GM10266 (cell line): ENCODE data around the gene HEATR5A.
"Not testable (repeated sequence)": the region's sequence is repeated elsewhere in the genome, so short reads cannot be mapped to it uniquely, and the experiment has no call there.

Source experiments
- DNase-seq: peaks from one replicate; pipeline ENCODE4 v3.0.0; 2012; ENCODE audit errors: extremely low spot score
- CTCF ChIP-seq: IDR thresholded peaks from 2 replicates; pipeline ENCODE4 v1.5.1; 2012; ENCODE audit warnings: mild to moderate bottlenecking, low read depth; ENCODE audit not compliant: control insufficient read depth, insufficient read depth; ENCODE audit errors: missing control alignments

HEATR5A gene

DNA sequence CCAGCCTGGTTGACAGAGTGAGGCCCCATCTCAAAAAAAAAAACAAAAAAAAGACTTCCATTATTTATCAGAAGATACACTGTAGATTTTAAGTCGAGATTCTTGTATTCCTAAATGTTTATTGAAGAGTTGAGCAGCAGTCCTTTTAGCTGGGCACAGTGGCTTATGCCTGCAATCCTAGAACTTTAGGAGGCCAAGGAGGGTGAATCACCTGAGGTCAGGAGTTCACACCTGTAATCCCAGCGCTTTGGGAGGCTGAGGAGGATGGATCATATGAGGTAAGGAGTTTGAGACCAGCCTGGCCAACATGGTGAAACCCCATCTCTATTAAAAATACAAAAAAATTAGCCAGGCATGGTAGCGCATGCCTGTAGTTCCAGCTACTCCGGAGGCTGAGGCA, 57.6 kb downstream of the HEATR5A start:
- DNase-seq, result no peak
- TF ChIP-seq CTCF, result no peak

DNA sequence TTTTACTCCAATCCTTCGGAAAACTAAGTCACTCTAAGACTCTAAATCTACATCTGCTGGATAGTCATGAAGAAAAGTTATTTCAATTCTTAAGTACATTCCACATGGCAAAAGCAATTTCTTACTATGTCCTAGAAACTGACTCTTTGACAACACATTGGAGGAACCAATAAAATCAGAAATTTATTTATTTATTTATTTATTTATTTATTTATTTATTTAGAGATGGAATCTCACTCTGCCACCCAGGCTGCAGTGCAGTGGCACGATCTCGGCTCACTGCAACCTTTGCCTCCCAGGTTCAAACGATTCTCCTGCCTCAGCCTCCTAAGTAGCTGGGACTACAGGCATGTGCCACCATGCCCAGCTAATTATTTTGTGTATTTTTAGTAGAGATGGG, 58.6 kb downstream of the HEATR5A start:
- not testable (repeated sequence) for DNase-seq

DNA sequence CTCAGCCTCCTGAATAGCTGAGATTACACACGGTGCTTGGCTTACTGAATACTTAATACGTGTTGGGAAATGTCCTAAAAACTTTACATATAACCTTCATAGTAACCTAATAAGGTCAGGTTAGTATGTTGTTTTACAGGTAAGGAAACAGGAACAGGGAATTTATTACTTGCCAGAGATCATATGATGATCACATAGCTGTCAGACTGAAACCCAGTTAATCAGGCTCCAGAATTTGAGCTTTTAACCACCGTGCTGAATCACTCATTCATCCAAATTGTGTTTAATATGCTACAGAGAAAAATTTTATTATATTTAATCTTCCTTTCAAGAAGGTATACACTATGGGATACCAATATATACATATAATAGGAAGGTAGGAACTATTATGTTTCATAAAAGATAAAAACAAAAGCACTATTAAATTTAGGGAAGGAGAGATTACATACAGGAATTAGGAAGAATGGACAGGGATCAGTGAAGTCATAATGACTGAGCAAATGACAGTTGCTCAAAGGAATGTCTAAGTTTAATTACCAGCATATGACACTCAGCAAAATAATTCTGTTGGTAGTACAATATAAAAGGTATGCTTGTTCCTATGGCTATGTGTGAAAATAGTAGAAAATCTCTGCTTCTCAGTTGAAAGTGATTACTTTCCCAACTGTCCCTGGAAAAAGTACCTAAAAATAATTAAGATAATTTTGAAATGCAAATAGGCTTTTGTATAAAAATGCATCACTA, 59.3 kb downstream of the HEATR5A start:
- no peak for TF ChIP-seq CTCF
- no peak for DNase-seq

GRCh38 chr14:31357279-31357678, 63.1 kb downstream of the HEATR5A start:
- DNase-seq, result no peak
- TF ChIP-seq CTCF, result no peak

DNA sequence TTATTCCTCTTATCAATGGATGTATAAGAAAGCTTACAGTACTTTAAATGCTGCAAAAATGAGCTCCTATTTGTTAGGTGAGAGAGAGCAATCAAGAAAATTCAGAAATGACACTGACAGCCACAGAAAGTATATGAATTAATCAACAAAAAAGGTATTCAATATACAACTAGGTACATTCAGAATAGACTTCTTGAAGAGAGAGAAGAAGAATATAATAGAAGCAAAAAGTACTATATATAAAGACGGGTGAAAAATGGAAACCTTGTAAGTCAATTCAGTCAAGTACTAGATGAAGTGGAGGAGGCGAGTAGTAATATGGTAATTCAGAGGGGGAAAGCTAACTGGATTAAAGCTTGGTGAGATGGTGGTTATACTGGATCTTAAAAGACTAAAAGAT, 74.3 kb downstream of the HEATR5A start:
- no peak for TF ChIP-seq CTCF
- DNase-seq, result no peak

DNA sequence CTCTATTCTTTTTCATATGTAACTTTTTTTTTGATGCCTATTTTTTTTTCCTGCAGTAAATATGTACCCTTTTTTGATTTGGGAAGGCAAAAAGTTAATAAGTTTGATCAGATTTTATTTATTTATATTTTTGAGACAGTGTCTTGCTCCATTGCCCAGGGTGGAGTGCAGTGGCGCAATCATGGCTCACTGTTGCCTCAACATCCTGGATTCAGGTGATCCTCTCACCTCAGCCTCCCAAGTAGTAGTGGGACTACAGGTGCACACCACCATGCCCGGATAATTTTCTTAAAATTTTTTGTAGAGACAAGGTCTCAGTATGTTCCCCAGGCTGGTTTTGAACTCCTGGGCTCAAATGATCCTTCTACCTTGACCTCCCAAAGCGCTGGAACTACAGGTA, 79.1 kb downstream of the HEATR5A start:
- no peak for TF ChIP-seq CTCF

GRCh38 chr14:31340297-31341063, 79.9 kb downstream of the HEATR5A start:
- DNase-seq, result no peak
- TF ChIP-seq CTCF, result no peak

More for the DNA sequence above, 79.1 kb downstream of the HEATR5A start:
- DNase-seq, result no peak

DNA sequence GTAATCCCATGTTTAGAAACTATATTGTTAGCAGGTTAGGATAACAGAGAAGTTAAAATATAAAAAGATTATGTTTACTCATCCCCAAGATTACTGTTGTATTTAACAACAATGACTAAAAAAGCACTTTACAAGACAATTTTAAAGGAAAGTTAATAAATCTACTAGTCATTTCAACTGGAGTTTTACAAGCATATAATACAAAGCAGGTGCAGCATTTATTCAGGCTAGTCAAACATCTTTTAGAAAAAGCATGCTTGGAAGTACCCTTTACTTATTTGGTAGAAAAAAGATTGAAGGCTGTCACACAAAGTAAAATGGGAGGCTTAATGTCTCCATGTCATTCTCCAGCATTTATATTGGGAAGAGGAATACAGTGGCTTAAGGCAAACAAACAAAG, 80.6 kb downstream of the HEATR5A start:
- DNase-seq, result no peak
- no peak for TF ChIP-seq CTCF
